Measurements from ENCODE around the gene BCL2L14. TPM values are rescaled to one million over a fixed set of nuclear protein-coding genes. Genes with fewer than 3 reads are reported as not detected.
A peak's percentile ranks its signal among the peaks of the same experiment; 100 is the strongest.

The BCL2L14 gene
- total RNA-seq, 1 experiment from 2014 or later = not detected

- Histone ChIP-seq H4K20me1 (ENCODE audit: low read length) (no peaks in the 10 kb centered on the region), H3K36me3 (ENCODE audit: low read depth, low read length) (no peaks in the 10 kb centered on the region), H3K4me3 (ENCODE audit: low read length) (no peak overlapping the region), H3K27ac (ENCODE audit: low read length) (no peak overlapping the region), H2AFZ (ENCODE audit: low read length) (no peak overlapping the region), H3K9me3 (ENCODE audit: low read length) (no peaks in the 10 kb centered on the region), H3K9ac (ENCODE audit: low read length) (no peak overlapping the region), H3F3A (ENCODE audit: low read length, unreplicated experiment) (no peaks in the 10 kb centered on the region), H3K4me1 (ENCODE audit: insufficient read depth, low read length) (peaks cover under 1% of the 10 kb centered on the region), H3K27me3 (ENCODE audit: low read length) (no peaks in the 10 kb centered on the region), H3K9me2 (replicated peaks; ENCODE audit: low read length) (no peaks in the 10 kb centered on the region), H3K4me2 (ENCODE audit: low read length) (no peak overlapping the region), H3K79me2 (ENCODE audit: low read length) (no peaks in the 10 kb centered on the region)
- CTCF ChIA-PET = no interaction called here
- DNase-seq = no peak
- no TSS peak for BruUV-seq (replicated peaks)
- intact Hi-C loops (cut with micrococcal nuclease) = no loop called here
- ATAC-seq = no peak
- no peak for TF ChIP-seq CTCF (conservative IDR thresholded peaks at IDR 0.05; ENCODE audit: low read depth, low read length)
- TF ChIP-seq EZH2 (IDR thresholded peaks at IDR 0.05; ENCODE audit: low read length, unreplicated experiment) = no peak
- TF ChIP-seq EZH2phosphoT487 (IDR thresholded peaks at IDR 0.05; ENCODE audit: borderline replicate concordance, low read length) = no peak
- POLR2A ChIA-PET (ENCODE audit: unreplicated experiment) = no interaction called here
These were observed 19.1 kb upstream of the BCL2L14 start for GRCh38 chr12:12051668-12052067.

- no peak for DNase-seq
- no peak for ATAC-seq
- ChIA-PET CTCF (no interaction called here), POLR2A (ENCODE audit: unreplicated experiment) (no interaction called here)
- H4K20me1 ChIP-seq (ENCODE audit: low read length) = no peaks in the 10 kb centered on the region
- no peak overlapping the region for H3K27ac ChIP-seq (ENCODE audit: low read length)
- no TSS peak for BruUV-seq (replicated peaks)
- no peak overlapping the region for H3K9ac ChIP-seq (ENCODE audit: low read length)
- no peaks in the 10 kb centered on the region for H3K79me2 ChIP-seq (ENCODE audit: low read length)
- H3K36me3 ChIP-seq (ENCODE audit: low read depth, low read length) = no peaks in the 10 kb centered on the region
- H3K4me2 ChIP-seq (ENCODE audit: low read length) = no peak overlapping the region
- no peaks in the 10 kb centered on the region for H3K27me3 ChIP-seq (ENCODE audit: low read length)
- H3K4me3 ChIP-seq (ENCODE audit: low read length) = no peak overlapping the region
- no peaks in the 10 kb centered on the region for H3F3A ChIP-seq (ENCODE audit: low read length, unreplicated experiment)
- no peaks in the 10 kb centered on the region for H3K9me2 ChIP-seq (replicated peaks; ENCODE audit: low read length)
- TF ChIP-seq EZH2 (IDR thresholded peaks at IDR 0.05; ENCODE audit: low read length, unreplicated experiment) = no peak
- TF ChIP-seq EZH2phosphoT487 (IDR thresholded peaks at IDR 0.05; ENCODE audit: borderline replicate concordance, low read length) = no peak
- no peak for TF ChIP-seq CTCF (conservative IDR thresholded peaks at IDR 0.05; ENCODE audit: low read depth, low read length)
- H2AFZ ChIP-seq (ENCODE audit: low read length) = no peak overlapping the region
- peaks cover 7% of the 10 kb centered on the region for H3K4me1 ChIP-seq (ENCODE audit: insufficient read depth, low read length)
- H3K9me3 ChIP-seq (ENCODE audit: low read length) = no peaks in the 10 kb centered on the region
- intact Hi-C loops (cut with micrococcal nuclease) = no loop called here
These were observed 15.7 kb upstream of the BCL2L14 start for GRCh38 chr12:12054993-12055392.

- no peak overlapping the region for H3K27ac ChIP-seq (ENCODE audit: low read length)
- POLR2A ChIA-PET (ENCODE audit: unreplicated experiment) = no interaction called here
- peak overlapping the region; percentile 15; the same call in 1 of the 2 replicates for H3K4me2 ChIP-seq (ENCODE audit: low read length)
- no peaks in the 10 kb centered on the region for H3K9me2 ChIP-seq (replicated peaks; ENCODE audit: low read length)
- no peaks in the 10 kb centered on the region for H3F3A ChIP-seq (ENCODE audit: low read length, unreplicated experiment)
- ATAC-seq (no peak), DNase-seq (peak; percentile 65)
- no TSS peak for BruUV-seq (replicated peaks)
- H3K36me3 ChIP-seq (ENCODE audit: low read depth, low read length) = no peaks in the 10 kb centered on the region
- CTCF ChIA-PET = interaction anchor here (0.7 kb wide), 1 partner anchor 293 kb away, joined by 3 read pairs; the partner anchor contains the start of gene MANSC1
- H3K79me2 ChIP-seq (ENCODE audit: low read length) = no peaks in the 10 kb centered on the region
- no peak overlapping the region for H3K4me3 ChIP-seq (ENCODE audit: low read length)
- TF ChIP-seq EZH2 (IDR thresholded peaks at IDR 0.05; ENCODE audit: low read length, unreplicated experiment) = no peak
- no peak for TF ChIP-seq CTCF (conservative IDR thresholded peaks at IDR 0.05; ENCODE audit: low read depth, low read length)
- no peak for TF ChIP-seq EZH2phosphoT487 (IDR thresholded peaks at IDR 0.05; ENCODE audit: borderline replicate concordance, low read length)
- H4K20me1 ChIP-seq (ENCODE audit: low read length) = no peaks in the 10 kb centered on the region
- H2AFZ ChIP-seq (ENCODE audit: low read length) = no peak overlapping the region
- intact Hi-C loops (cut with micrococcal nuclease) = no loop called here
- peaks cover 7% of the 10 kb centered on the region for H3K4me1 ChIP-seq (ENCODE audit: insufficient read depth, low read length)
- no peak overlapping the region for H3K9ac ChIP-seq (ENCODE audit: low read length)
- no peaks in the 10 kb centered on the region for H3K27me3 ChIP-seq (ENCODE audit: low read length)
- H3K9me3 ChIP-seq (ENCODE audit: low read length) = no peaks in the 10 kb centered on the region
These were observed 13.8 kb upstream of the BCL2L14 start for GRCh38 chr12:12056951-12057350.
